ENCODE results near the gene STEAP1B. TPM values are rescaled to one million over a fixed set of nuclear protein-coding genes. Genes with fewer than 3 reads are reported as not detected.

STEAP1B gene
- total RNA-seq, 2 experiments from 2014 or later = 0.17 to 0.19 TPM

DNA sequence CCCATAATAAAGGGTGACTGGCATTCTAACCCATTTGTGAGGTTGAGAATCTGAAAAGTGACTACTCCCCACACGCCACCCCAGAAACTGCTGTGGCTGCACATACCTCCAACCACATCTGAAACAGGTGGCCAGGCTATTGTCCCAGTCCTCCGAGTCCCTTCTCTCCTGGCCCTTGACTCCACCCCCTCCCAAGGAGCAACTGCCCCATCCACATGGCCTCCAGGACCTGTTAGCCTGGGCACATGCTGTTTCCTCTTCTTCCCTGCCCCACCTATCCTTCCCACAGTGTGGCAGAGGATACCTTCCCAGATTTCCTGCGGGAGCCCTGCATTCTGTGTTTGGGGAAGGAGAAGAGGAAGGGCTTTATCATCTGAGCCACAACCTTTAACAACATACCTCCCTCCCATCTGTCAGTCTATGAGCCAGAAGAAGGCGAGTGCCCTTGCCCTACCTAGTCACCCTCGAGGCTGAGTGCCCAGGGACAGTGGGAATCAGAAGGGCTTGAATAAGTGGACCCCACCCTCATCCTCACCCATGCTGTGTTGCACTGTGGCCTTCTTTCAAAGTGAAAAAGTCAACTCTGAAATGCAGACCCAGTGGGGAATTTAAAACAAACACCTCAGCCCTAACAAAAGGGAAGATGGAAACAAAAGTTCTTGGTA, 11.9 kb downstream of the STEAP1B start:
- DNase-seq = no peak
- POLR2A ChIA-PET = no interaction called here
- Mint-ChIP-seq H3K27me3 (peaks cover 5% of the 10 kb centered on the region), H3K4me1 (no peaks in the 10 kb centered on the region), H3K9me3 (no peaks in the 10 kb centered on the region), H3K27ac (no peak overlapping the region), H3K4me3 (no peak overlapping the region), H3K36me3 (ENCODE audit: low read depth) (no peaks in the 10 kb centered on the region)
- CTCF ChIA-PET = no interaction called here

DNA sequence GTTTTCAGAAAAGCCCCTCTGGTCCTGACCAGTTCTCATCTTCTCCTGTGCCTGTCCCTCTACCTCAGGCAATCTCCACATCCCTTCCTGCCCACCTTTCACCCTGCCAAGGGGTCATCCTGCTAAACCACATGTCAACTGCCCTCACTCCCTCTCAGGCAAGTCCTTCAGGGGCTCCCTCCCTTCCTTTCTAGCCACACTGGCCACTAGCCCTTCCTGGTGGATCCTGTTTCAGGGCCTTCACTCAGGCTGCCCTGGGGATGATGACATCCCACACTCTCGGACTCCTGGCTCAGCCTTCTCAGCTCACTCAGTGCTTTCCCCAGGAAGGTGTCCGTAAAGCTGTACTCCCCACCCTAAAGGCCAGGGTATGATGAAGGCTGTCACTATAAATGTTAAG, 13.4 kb downstream of the STEAP1B start:
- peaks cover 5% of the 10 kb centered on the region for H3K4me1 Mint-ChIP-seq
- POLR2A ChIA-PET = no interaction called here
- DNase-seq = no peak
- no peak overlapping the region for H3K4me3 Mint-ChIP-seq
- no peak overlapping the region for H3K27ac Mint-ChIP-seq
- no peaks in the 10 kb centered on the region for H3K36me3 Mint-ChIP-seq (ENCODE audit: low read depth)
- H3K27me3 Mint-ChIP-seq = peaks cover 5% of the 10 kb centered on the region
- no peaks in the 10 kb centered on the region for H3K9me3 Mint-ChIP-seq
- CTCF ChIA-PET = interaction anchor here (1.5 kb wide), 1 partner anchor 377 kb away, joined by 6 read pairs; no protein-coding TSS in a partner anchor

DNA sequence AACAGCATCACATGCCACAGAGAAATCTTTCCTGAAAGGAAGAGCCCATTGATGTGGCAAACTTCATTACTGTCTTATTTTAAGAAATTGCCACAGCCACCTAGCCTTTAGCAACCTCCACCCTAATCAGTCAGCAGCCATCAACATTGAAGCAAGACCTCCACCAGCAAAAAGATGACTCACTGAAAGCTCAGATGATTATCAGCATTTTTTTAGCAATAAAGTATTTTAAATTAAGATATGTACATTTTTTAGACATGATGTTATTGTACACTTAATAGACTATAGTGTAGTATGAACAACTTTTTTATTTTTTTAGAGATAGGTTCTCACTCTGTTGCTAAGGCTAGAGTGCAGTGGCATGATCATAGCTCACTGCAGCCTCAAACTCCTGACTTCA, 14.8 kb downstream of the STEAP1B start:
- Mint-ChIP-seq H3K27ac (no peak overlapping the region), H3K36me3 (ENCODE audit: low read depth) (no peaks in the 10 kb centered on the region), H3K9me3 (no peaks in the 10 kb centered on the region), H3K4me1 (peaks cover 9% of the 10 kb centered on the region), H3K4me3 (no peak overlapping the region), H3K27me3 (peaks cover under 1% of the 10 kb centered on the region)
- no peak for DNase-seq
- ChIA-PET POLR2A (no interaction called here), CTCF (interaction anchor here (1.1 to 1.5 kb wide), 3 partner anchors 242 to 376 kb away, joined by 3 to 6 read pairs (median 3); partner anchors contain the start of gene IL6)

DNA sequence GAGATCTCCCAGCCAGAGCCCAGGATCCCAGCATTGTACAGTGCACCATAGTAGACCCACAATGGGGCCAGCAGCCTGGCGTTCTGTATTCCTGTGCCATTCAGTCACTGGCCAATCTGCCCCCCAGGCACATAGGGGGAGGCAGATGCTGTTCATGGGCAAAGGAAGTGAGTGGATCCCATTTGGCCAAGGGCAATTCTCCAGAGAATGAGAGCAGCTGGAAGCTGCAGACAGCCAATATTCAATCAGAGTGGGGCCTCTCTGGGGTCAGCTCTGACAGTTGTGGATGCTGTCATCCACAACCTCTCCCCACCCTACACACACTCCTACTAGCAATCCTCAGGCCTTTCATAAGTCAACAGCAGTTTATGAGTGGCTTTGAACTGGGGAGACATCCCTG, 17.5 kb downstream of the STEAP1B start:
- Mint-ChIP-seq H3K9me3 (no peaks in the 10 kb centered on the region), H3K27ac (no peak overlapping the region), H3K4me1 (peaks cover 9% of the 10 kb centered on the region), H3K36me3 (ENCODE audit: low read depth) (no peaks in the 10 kb centered on the region), H3K27me3 (peaks cover 2% of the 10 kb centered on the region), H3K4me3 (no peak overlapping the region)
- DNase-seq = no peak
- ChIA-PET CTCF (no interaction called here), POLR2A (no interaction called here)

DNA sequence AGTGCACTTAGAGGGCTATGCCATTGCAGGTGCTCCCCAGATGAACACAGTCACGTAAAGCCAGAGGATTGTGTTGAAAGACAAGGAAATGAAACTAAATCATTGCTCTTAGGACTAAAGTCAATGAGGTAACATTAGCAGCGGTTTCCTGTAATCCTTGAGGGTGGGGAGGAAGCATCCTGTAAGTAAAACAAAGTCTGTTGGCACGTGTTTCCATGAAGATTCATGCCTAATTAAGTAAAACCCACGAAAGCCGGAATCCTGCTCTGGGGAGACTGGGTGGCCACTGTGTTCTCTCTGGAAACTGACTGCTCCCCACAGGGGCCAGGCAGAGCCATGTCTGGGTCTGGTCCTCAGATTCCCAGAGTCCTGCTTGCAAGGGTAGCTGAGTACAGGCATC, 18.3 kb downstream of the STEAP1B start:
- POLR2A ChIA-PET = no interaction called here
- H3K27ac Mint-ChIP-seq = peak overlapping the region; percentile 47
- DNase-seq = peak; percentile 11
- H3K27me3 Mint-ChIP-seq = peaks cover 2% of the 10 kb centered on the region
- no peaks in the 10 kb centered on the region for H3K9me3 Mint-ChIP-seq
- CTCF ChIA-PET = no interaction called here
- H3K36me3 Mint-ChIP-seq (ENCODE audit: low read depth) = no peaks in the 10 kb centered on the region
- H3K4me1 Mint-ChIP-seq = peaks cover 9% of the 10 kb centered on the region
- no peak overlapping the region for H3K4me3 Mint-ChIP-seq

DNA sequence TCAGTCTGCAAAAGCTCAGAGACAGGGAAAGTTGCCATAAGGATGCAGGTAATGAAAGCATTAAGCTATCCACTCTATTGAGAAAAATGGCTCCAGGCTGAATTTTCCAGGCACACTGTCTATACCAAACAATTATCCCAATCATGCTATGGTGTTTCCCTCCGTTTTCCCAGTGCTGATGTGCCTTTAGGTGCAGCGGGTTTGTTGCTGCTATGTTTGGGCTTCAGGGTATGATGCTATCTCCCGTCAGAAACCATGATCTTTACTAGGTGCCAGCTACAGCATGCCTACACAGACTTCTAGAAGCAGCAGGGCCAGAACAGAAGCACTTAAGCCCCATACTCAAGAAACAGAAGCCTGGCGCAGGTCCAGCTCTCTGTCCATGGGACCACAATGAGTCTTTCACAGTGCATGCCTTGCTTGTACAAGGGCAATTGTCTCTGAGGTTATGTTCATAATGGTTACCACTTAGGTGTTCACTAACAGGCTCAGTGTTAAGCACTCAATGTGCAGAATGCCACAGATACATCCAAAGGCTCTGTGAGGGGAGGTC, 19.4 kb downstream of the STEAP1B start:
- Mint-ChIP-seq H3K9me3 (no peaks in the 10 kb centered on the region), H3K27me3 (peaks cover 2% of the 10 kb centered on the region), H3K27ac (no peak overlapping the region), H3K4me3 (no peak overlapping the region), H3K36me3 (ENCODE audit: low read depth) (no peaks in the 10 kb centered on the region), H3K4me1 (peaks cover 9% of the 10 kb centered on the region)
- ChIA-PET POLR2A (no interaction called here), CTCF (interaction anchor here (1.1 kb wide), 1 partner anchor 352 kb away, joined by 3 read pairs; no protein-coding TSS in a partner anchor)
- no peak for DNase-seq

DNA sequence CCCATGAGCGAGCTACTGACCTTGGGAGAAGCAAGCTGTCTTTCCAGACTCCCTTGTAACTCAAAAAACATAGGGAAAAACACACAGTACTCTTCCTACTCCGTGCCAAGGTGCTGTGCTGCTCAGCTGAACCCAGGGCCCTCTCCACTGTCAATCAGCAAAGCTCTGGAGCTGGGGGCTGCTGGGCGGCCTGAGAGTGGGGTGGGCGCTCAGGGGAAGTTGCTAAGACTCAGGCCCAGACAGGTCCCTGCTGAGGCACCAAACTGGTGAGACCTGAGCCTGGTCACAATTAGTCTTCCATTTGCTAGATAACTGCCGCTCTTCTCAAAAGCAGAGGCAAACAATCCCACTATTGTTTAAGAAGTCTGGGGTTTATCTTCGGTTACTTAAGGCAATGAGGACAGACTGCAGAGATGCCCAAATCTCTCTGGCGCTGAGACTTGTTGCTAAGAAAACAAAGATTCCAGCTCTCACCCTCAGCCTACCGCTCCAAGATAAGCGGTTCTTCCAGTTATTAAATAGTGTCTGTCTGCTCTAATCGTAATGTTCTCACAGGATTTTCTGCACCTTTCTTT, 22.0 kb downstream of the STEAP1B start:
- H3K27ac Mint-ChIP-seq = no peak overlapping the region
- H3K27me3 Mint-ChIP-seq = peaks cover 2% of the 10 kb centered on the region
- ChIA-PET CTCF (no interaction called here), POLR2A (no interaction called here)
- no peak for DNase-seq
- H3K9me3 Mint-ChIP-seq = no peaks in the 10 kb centered on the region
- H3K4me3 Mint-ChIP-seq = no peak overlapping the region
- H3K36me3 Mint-ChIP-seq (ENCODE audit: low read depth) = no peaks in the 10 kb centered on the region
- H3K4me1 Mint-ChIP-seq = peaks cover 9% of the 10 kb centered on the region

DNA sequence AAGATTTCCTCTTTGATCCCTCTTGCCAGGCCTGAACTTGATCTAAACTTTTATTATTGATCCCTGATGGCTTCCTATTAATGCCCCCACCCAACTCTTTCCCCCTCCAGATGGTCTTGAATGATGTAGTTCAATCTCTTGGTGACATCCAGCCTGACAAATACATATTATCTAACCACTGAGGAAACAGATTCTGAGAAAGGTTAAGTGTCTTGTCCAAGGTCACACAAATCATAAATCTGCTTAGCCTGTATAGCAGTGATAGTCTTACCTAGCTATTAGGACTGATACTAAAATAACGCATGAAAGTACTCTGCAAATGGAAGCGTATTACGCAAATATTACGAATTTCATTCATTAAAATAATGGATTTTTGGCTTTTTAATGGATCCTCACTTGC, 22.7 kb downstream of the STEAP1B start:
- ChIA-PET CTCF (no interaction called here), POLR2A (no interaction called here)
- DNase-seq = no peak
- Mint-ChIP-seq H3K9me3 (no peaks in the 10 kb centered on the region), H3K27me3 (peaks cover 2% of the 10 kb centered on the region), H3K4me1 (peaks cover 9% of the 10 kb centered on the region), H3K36me3 (ENCODE audit: low read depth) (no peaks in the 10 kb centered on the region), H3K27ac (no peak overlapping the region), H3K4me3 (no peak overlapping the region)

DNA sequence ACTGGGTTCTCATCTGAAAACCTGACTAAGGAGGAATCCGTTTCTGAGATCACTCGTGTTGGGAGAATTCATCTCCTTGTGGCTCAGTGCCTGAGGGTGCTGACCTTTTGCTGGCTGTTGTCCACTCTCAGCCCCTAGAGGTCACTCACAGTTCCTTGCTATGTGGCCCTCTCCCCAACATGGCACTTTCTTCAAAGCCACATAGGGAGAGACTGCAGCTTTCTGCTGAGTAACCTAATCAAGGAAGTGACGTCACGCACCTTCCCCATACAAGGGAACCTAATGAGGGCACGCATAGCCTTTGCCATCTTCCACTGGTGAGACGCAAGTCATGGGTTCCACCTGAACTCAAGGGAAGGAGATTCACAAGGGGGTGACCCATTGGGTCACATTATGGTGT, 23.2 kb downstream of the STEAP1B start:
- H3K27me3 Mint-ChIP-seq = peaks cover 2% of the 10 kb centered on the region
- peaks cover 6% of the 10 kb centered on the region for H3K4me1 Mint-ChIP-seq
- H3K4me3 Mint-ChIP-seq = no peak overlapping the region
- DNase-seq = no peak
- H3K36me3 Mint-ChIP-seq (ENCODE audit: low read depth) = no peaks in the 10 kb centered on the region
- no peak overlapping the region for H3K27ac Mint-ChIP-seq
- no peaks in the 10 kb centered on the region for H3K9me3 Mint-ChIP-seq
- ChIA-PET POLR2A (no interaction called here), CTCF (no interaction called here)

DNA sequence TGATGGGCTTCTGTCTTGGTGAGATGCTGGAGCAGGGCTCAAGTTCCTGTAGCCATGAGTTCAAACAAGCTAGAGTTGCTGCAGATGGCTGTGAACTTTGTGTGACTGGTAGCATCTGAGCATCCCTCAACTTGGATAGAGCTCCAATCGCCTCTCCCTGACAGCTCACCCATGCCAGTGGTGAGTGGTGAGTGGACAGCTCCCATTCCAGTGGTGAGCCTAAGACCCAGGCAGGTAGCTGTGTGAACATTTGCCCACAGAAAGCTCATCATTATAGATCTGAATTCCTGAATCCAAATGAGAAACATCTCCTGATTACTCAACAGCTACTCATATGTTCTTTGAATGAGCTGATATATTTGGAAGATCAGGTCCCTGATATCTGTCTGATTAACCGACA, 25.3 kb downstream of the STEAP1B start:
- H3K9me3 Mint-ChIP-seq = no peaks in the 10 kb centered on the region
- no peaks in the 10 kb centered on the region for H3K4me1 Mint-ChIP-seq
- DNase-seq = no peak
- H3K27me3 Mint-ChIP-seq = no peaks in the 10 kb centered on the region
- no peak overlapping the region for H3K4me3 Mint-ChIP-seq
- H3K36me3 Mint-ChIP-seq (ENCODE audit: low read depth) = no peaks in the 10 kb centered on the region
- H3K27ac Mint-ChIP-seq = no peak overlapping the region
- ChIA-PET POLR2A (no interaction called here), CTCF (interaction anchor here (0.6 kb wide), 1 partner anchor 220 kb away, joined by 6 read pairs; no protein-coding TSS in a partner anchor)

DNA sequence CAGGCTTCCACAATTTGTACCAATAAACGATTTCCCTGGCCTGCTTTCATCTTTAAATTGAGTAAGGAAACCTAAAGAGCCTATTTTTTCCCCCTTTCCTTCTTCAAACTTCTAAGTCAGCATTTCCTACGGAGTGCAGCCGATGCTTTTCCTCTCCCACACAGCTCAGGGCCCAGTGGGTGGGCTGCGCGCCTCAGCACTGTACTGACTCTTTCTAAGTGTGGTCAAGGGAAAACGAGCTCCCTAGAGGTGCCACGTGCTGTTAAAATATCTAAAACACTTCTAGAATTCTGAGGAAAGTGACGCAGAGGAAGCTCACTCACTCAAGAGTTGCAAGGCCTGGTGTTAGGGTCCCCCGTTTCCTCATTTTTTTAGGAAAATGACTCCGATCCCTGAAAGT, 29.0 kb downstream of the STEAP1B start:
- Mint-ChIP-seq H3K36me3 (ENCODE audit: low read depth) (no peaks in the 10 kb centered on the region), H3K4me3 (no peak overlapping the region), H3K4me1 (no peaks in the 10 kb centered on the region), H3K27ac (no peak overlapping the region), H3K27me3 (peaks cover 4% of the 10 kb centered on the region), H3K9me3 (no peaks in the 10 kb centered on the region)
- CTCF ChIA-PET = interaction anchor here (0.6 kb wide), 1 partner anchor 340 kb away, joined by 3 read pairs; no protein-coding TSS in a partner anchor
- POLR2A ChIA-PET = interaction anchor here (0.6 kb wide), 1 partner anchor 1882 kb away, joined by 3 read pairs; no protein-coding TSS in a partner anchor
- DNase-seq = no peak

DNA sequence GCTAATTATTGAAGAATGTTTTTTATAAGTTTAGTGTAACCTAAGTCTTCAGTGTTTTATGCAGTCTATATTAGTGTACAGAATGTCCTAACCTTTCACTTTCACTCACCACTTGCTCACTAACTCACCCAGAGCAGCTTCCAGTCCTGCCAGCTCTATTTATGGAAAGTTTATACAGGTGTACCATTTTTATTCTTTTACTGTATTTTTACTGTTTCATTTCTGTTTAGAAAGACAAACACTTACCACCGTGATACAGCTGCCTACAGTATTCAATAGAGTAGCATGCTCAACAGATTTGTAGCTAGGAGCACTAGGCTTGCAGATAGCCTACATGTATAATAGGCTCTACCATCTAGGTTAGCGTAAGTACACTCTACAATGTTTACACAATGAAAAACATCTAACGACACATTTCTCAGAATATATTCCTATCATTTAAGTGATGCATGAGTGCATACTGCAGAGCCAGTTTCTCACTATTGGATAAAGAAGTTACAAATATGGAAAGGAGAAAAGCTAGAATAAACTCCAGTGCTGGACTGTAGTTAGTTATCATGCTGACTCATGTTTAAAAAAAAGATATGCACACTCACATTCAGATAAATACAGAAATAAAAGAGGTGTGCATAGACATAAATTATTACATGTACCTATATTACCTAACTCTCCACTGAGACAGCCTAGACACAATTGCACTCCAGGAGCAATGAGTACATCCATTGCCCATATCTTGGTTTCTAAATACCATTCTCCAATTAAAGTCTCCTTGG, 30.4 kb downstream of the STEAP1B start:
- no peaks in the 10 kb centered on the region for H3K9me3 Mint-ChIP-seq

DNA sequence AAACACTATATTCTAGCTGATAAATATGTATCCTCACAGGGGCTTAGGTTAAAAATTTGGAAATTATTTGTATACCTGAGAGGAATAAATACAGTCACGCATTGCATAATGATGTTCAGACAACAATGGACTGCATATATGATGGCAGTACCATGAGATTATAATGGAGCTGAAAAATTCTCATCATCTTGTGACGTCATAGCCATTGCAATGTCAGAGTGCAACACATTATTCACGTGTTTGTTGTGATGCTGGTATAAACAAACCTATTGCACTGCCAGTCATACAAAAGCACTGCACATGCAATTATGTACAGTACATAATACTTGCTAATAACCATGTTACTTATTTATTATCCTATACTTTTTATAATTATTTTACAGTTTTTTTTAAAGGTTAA, 31.4 kb downstream of the STEAP1B start:
- H3K36me3 Mint-ChIP-seq (ENCODE audit: low read depth) = no peaks in the 10 kb centered on the region
- POLR2A ChIA-PET = no interaction called here
- DNase-seq = no peak
- CTCF ChIA-PET = no interaction called here
- H3K27me3 Mint-ChIP-seq = peaks cover 4% of the 10 kb centered on the region
- H3K4me3 Mint-ChIP-seq = no peak overlapping the region
- H3K9me3 Mint-ChIP-seq = no peaks in the 10 kb centered on the region
- no peak overlapping the region for H3K27ac Mint-ChIP-seq
- H3K4me1 Mint-ChIP-seq = no peaks in the 10 kb centered on the region

More for the DNA sequence above, 30.4 kb downstream of the STEAP1B start:
- no peaks in the 10 kb centered on the region for H3K4me1 Mint-ChIP-seq
- ChIA-PET CTCF (no interaction called here), POLR2A (no interaction called here)
- H3K27ac Mint-ChIP-seq = no peak overlapping the region
- no peak overlapping the region for H3K4me3 Mint-ChIP-seq
- no peak for DNase-seq
- no peaks in the 10 kb centered on the region for H3K36me3 Mint-ChIP-seq (ENCODE audit: low read depth)
- H3K27me3 Mint-ChIP-seq = peaks cover 4% of the 10 kb centered on the region

Data from activated CD4-positive, alpha-beta T cell treated with anti-CD3 and anti-CD28 coated beads, Interleukin-2, amount 10 ng/mL, durations not matched to agents 7 days and 5 days (primary cell).